Brain pericyte (primary cell): ENCODE measurements around the gene HAPLN3.

Source experiments
- DNase-seq: peaks from one replicate; pipeline ENCODE4 v3.0.0-alpha.2; 2012; ENCODE audit warnings: low read depth, low spot score

HAPLN3 gene

GRCh38 chr15:88864861-88865497, 30.4 kb downstream of the HAPLN3 start:
- DNase-seq: no peak

GRCh38 chr15:88863412-88863811, 31.9 kb downstream of the HAPLN3 start:
- no peak for DNase-seq

GRCh38 chr15:88860212-88860611, 35.1 kb downstream of the HAPLN3 start:
- no peak for DNase-seq

- no peak for DNase-seq
Observed at GRCh38 chr15:88859550-88859949, 35.8 kb downstream of the HAPLN3 start.

- DNase-seq: no peak
Observed at GRCh38 chr15:88858934-88859333, 36.4 kb downstream of the HAPLN3 start.

GRCh38 chr15:88852476-88852875, 42.9 kb downstream of the HAPLN3 start:
- no peak for DNase-seq

- DNase-seq: no peak
Observed at GRCh38 chr15:88849376-88850072, 45.8 kb downstream of the HAPLN3 start.

GRCh38 chr15:88848203-88848602, 47.1 kb downstream of the HAPLN3 start:
- DNase-seq: no peak

- no peak for DNase-seq
Observed at GRCh38 chr15:88847144-88847543, 48.2 kb downstream of the HAPLN3 start.

GRCh38 chr15:88845616-88846015, 49.7 kb downstream of the HAPLN3 start:
- DNase-seq: no peak

GRCh38 chr15:88844749-88845386, 50.5 kb downstream of the HAPLN3 start:
- no peak for DNase-seq

- no peak for DNase-seq
Observed at GRCh38 chr15:88843334-88843733, 52.0 kb downstream of the HAPLN3 start.

- DNase-seq: no peak
Observed at GRCh38 chr15:88842156-88842555, 53.2 kb downstream of the HAPLN3 start.

- DNase-seq: no peak
Observed at GRCh38 chr15:88841236-88841635, 54.1 kb downstream of the HAPLN3 start.

GRCh38 chr15:88839961-88840360, 55.4 kb downstream of the HAPLN3 start:
- DNase-seq: no peak

- DNase-seq: no peak
Observed at GRCh38 chr15:88839146-88839545, 56.2 kb downstream of the HAPLN3 start.

GRCh38 chr15:88838667-88839066, 56.7 kb downstream of the HAPLN3 start:
- DNase-seq: no peak

GRCh38 chr15:88835646-88836045, 59.7 kb downstream of the HAPLN3 start:
- DNase-seq: no peak

- DNase-seq: no peak
Observed at GRCh38 chr15:88835119-88835518, 60.2 kb downstream of the HAPLN3 start.

GRCh38 chr15:88834211-88834812, 61.0 kb downstream of the HAPLN3 start:
- DNase-seq: no peak

- no peak for DNase-seq
Observed at GRCh38 chr15:88833731-88834100, 61.6 kb downstream of the HAPLN3 start.
